C4-2B (cell line): ENCODE measurements around the gene AGT.

Experiments
- CTCF ChIP-seq: fragments of 450-650 bp; conservative IDR thresholded peaks from 2 replicates; pipeline ENCODE4 v1.5.1; 2017; ENCODE audit warnings: mild to moderate bottlenecking
- ZFX ChIP-seq: fragments of 450-650 bp; IDR thresholded peaks from 2 replicates; pipeline ENCODE4 v1.6.1; 2017

GRCh38 chr1:230708631-230709580 lies 5.0 kb downstream of the AGT start:
- TF ChIP-seq CTCF (no peak), ZFX (no peak)
